ENCODE data around the gene SLC13A3.

The SLC13A3 gene

DNA sequence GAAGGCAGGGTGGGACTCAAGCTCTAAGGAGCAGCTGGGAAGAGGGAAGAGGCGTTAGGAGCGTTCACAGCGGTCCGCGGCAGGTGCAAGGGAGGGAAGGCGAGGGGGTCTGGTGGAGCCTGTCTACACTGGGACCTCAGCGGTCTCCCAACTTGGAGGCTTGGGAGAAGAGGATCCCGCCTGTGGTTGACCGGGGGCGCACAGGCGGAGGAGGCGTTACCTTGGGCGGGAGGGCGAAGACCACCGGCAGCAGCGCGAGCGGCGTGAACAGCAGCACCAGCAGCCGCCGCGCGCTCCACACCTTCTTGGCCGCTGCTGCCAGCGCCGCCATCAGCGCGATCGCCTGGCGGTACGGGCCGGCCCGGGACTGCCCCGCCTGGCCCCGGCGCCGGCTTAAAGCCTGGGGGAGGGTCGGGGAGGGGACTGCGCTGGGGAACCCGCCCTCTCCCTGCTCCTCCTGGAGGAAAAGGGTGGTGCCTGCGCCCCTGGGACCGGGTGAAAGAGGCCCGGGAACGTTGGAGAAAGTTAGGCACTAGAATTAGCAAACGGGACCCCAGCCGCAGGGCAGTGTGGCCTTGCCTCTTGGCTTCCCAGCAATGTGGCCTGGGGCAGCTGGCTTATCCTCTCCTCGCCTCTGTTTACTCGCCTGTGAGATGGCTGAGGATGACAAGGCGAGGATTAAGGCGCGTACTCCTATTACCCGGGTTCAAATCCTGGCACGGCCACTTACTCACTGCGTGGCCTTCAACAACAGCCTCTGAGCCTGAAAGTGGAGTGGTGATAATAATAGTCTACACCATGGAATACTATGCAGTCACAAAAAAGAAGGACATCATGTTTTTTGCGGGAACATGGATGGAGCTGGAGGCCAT, at the start of gene SLC13A3:
Gene SLC13A3 (minus strand): TSS at position 369 of the 872 bp plus-strand sequence. CDS start 38 bp downstream, at position 331.
- Mint-ChIP-seq H3K9me3 (no peaks in the 10 kb centered on the region), H3K4me1 (ENCODE audit: low read depth) (no peaks in the 10 kb centered on the region), H3K36me3 (ENCODE audit: low read depth) (no peaks in the 10 kb centered on the region), H3K27ac (no peak within 1 kb of the TSS), H3K27me3 (peaks cover 50% of the 10 kb centered on the region), H3K4me3 (no peak within 1 kb of the TSS)
- DNase-seq: no peak

DNA sequence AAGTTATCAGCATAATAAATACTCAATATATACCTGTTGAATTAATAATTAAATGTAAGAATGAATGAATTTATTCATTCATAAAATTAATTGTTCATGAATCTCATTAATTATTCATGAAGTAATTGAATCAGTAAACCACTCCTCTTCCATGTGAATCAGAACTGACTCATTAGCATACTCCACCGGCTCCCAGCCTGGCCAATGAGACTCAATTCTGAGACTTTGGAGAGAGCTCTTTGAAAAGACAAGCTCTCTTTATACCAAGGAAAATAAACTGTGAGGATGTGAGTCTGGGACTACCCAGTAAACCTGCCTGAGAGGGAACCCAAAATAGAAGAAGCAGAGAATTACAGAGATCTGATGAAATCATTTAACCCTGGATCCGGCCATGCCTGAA, 49.8 kb upstream of the SLC13A3 start:
- H3K27ac Mint-ChIP-seq: no peak overlapping the region
- H3K4me3 Mint-ChIP-seq: no peak overlapping the region
- H3K36me3 Mint-ChIP-seq (ENCODE audit: low read depth): no peaks in the 10 kb centered on the region
- no peak for DNase-seq
- H3K27me3 Mint-ChIP-seq: peaks cover 49% of the 10 kb centered on the region
- H3K4me1 Mint-ChIP-seq (ENCODE audit: low read depth): no peaks in the 10 kb centered on the region
- no peaks in the 10 kb centered on the region for H3K9me3 Mint-ChIP-seq

DNA sequence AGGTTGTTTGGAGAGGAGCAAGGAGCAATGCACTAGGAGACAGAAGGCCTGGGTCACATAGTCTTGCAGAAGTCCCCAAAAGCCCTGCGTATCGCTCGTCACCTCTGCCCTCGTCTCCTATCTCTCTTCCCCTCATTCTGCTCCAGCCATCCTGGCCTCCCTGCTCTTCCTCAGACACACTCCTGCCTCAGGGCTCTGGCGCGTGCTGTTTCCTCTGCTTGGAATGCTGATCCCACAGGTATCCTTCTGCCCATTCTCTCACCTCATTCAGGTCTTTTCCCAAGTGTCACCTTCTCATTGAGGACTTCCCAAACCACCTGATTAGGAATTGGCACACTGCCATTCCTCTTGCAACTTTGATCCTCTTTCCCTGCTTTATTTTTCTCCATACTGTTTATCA, 49.2 kb upstream of the SLC13A3 start:
- Mint-ChIP-seq H3K27me3 (peaks cover 45% of the 10 kb centered on the region), H3K9me3 (no peaks in the 10 kb centered on the region), H3K4me3 (no peak overlapping the region), H3K27ac (no peak overlapping the region), H3K36me3 (ENCODE audit: low read depth) (no peaks in the 10 kb centered on the region), H3K4me1 (ENCODE audit: low read depth) (peaks cover 4% of the 10 kb centered on the region)
- DNase-seq: no peak

GRCh38 chr20:46699651-46700359, 48.5 kb upstream of the SLC13A3 start:
- H3K27me3 Mint-ChIP-seq: peaks cover 40% of the 10 kb centered on the region
- H3K9me3 Mint-ChIP-seq: no peaks in the 10 kb centered on the region
- H3K27ac Mint-ChIP-seq: no peak overlapping the region
- DNase-seq: no peak
- no peaks in the 10 kb centered on the region for H3K36me3 Mint-ChIP-seq (ENCODE audit: low read depth)
- H3K4me1 Mint-ChIP-seq (ENCODE audit: low read depth): peaks cover 4% of the 10 kb centered on the region
- no peak overlapping the region for H3K4me3 Mint-ChIP-seq

GRCh38 chr20:46698788-46699187, 47.5 kb upstream of the SLC13A3 start:
- Mint-ChIP-seq H3K4me3 (no peak overlapping the region), H3K27me3 (peaks cover 36% of the 10 kb centered on the region), H3K4me1 (ENCODE audit: low read depth) (peaks cover 9% of the 10 kb centered on the region), H3K9me3 (no peaks in the 10 kb centered on the region), H3K36me3 (ENCODE audit: low read depth) (no peaks in the 10 kb centered on the region), H3K27ac (no peak overlapping the region)
- no peak for DNase-seq

GRCh38 chr20:46696791-46697279, 45.6 kb upstream of the SLC13A3 start:
- H3K4me1 Mint-ChIP-seq (ENCODE audit: low read depth): peaks cover 9% of the 10 kb centered on the region
- no peak overlapping the region for H3K27ac Mint-ChIP-seq
- H3K4me3 Mint-ChIP-seq: no peak overlapping the region
- no peaks in the 10 kb centered on the region for H3K36me3 Mint-ChIP-seq (ENCODE audit: low read depth)
- peaks cover 25% of the 10 kb centered on the region for H3K27me3 Mint-ChIP-seq
- DNase-seq: no peak
- no peaks in the 10 kb centered on the region for H3K9me3 Mint-ChIP-seq

DNA sequence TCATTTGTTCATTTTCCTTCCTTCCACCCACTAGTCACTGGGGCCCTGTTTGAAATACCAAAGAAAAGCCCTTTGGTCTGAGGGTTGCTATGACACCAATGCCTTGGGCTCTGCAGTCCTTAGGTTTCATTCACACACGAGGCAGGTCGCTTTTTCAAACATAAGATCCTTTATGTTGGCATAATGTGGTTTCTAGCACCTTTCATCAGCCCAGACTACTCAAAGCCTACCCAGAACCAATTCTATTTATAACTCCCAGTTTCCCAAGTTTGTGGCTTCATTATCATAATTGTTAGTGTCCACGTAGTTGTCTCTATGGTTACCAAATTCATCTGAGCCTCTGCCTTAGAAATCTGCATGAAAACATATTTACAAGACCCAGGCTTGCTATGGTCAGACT, 44.6 kb upstream of the SLC13A3 start:
- Mint-ChIP-seq H3K9me3 (no peaks in the 10 kb centered on the region), H3K27me3 (peaks cover 25% of the 10 kb centered on the region), H3K4me3 (no peak overlapping the region), H3K27ac (no peak overlapping the region), H3K36me3 (ENCODE audit: low read depth) (no peaks in the 10 kb centered on the region), H3K4me1 (ENCODE audit: low read depth) (peaks cover 10% of the 10 kb centered on the region)
- DNase-seq: no peak

GRCh38 chr20:46694484-46694883, 43.2 kb upstream of the SLC13A3 start:
- Mint-ChIP-seq H3K27me3 (peaks cover 13% of the 10 kb centered on the region), H3K4me1 (ENCODE audit: low read depth) (peaks cover 18% of the 10 kb centered on the region), H3K27ac (no peak overlapping the region), H3K9me3 (no peaks in the 10 kb centered on the region), H3K4me3 (no peak overlapping the region), H3K36me3 (ENCODE audit: low read depth) (no peaks in the 10 kb centered on the region)
- no peak for DNase-seq

- Mint-ChIP-seq H3K36me3 (ENCODE audit: low read depth) (peaks cover 25% of the 10 kb centered on the region), H3K9me3 (no peaks in the 10 kb centered on the region), H3K27ac (no peak overlapping the region), H3K4me1 (ENCODE audit: low read depth) (peaks cover 38% of the 10 kb centered on the region), H3K27me3 (no peaks in the 10 kb centered on the region), H3K4me3 (no peak overlapping the region)
- DNase-seq: no peak
Measured at GRCh38 chr20:46691196-46691595, 39.9 kb upstream of the SLC13A3 start.

DNA sequence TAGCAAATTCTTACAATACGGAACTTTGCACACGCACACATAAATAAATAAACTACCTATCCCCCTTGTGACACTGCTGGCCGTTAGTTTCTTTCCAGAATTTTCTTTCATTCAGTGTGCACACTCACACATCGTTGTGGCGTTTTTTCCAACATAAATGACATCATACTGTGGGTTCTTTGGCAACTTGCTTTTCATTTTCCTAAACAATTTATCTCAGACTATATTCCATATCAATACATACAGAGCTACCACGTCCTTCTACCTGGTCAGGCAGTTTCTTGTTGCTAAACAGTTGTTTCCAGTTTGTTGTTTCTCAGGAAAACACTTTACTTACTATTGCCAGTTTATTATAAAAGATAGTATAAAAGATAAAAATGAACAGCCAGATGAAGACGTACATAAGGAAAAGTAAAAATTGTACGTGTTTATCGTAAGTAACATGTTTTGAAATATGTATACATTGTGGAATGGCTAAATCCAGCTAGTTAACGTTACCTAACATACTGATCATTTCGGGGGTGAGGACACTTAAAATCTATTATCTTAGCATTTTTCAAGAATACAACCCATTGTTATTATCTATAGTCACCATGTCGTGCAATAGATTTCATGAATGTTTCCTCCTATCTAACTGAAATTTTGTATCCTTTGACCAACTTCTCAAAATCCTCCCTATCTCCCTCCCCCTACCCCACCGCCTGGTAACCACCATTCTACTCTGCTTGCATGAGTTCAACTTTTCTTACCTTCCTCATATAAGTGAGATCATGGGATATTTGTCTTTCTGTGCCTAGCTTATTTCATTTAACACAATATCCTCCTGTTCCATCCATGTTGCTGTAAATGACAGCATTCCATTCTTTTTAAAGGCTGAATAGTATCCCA, 39.2 kb upstream of the SLC13A3 start:
- H3K4me1 Mint-ChIP-seq (ENCODE audit: low read depth): peaks cover 39% of the 10 kb centered on the region
- H3K27ac Mint-ChIP-seq: no peak overlapping the region
- no peaks in the 10 kb centered on the region for H3K9me3 Mint-ChIP-seq
- peak overlapping the region; percentile 94 for H3K4me3 Mint-ChIP-seq
- H3K27me3 Mint-ChIP-seq: no peaks in the 10 kb centered on the region
- peaks cover 32% of the 10 kb centered on the region for H3K36me3 Mint-ChIP-seq (ENCODE audit: low read depth)
- DNase-seq: no peak

- Mint-ChIP-seq H3K9me3 (no peaks in the 10 kb centered on the region), H3K27me3 (no peaks in the 10 kb centered on the region), H3K4me3 (peak overlapping the region; percentile 94), H3K4me1 (ENCODE audit: low read depth) (peaks cover 45% of the 10 kb centered on the region), H3K27ac (peak overlapping the region; percentile 98), H3K36me3 (ENCODE audit: low read depth) (peaks cover 38% of the 10 kb centered on the region)
- DNase-seq: no peak
Measured at GRCh38 chr20:46689754-46690085, 38.5 kb upstream of the SLC13A3 start.

DNA sequence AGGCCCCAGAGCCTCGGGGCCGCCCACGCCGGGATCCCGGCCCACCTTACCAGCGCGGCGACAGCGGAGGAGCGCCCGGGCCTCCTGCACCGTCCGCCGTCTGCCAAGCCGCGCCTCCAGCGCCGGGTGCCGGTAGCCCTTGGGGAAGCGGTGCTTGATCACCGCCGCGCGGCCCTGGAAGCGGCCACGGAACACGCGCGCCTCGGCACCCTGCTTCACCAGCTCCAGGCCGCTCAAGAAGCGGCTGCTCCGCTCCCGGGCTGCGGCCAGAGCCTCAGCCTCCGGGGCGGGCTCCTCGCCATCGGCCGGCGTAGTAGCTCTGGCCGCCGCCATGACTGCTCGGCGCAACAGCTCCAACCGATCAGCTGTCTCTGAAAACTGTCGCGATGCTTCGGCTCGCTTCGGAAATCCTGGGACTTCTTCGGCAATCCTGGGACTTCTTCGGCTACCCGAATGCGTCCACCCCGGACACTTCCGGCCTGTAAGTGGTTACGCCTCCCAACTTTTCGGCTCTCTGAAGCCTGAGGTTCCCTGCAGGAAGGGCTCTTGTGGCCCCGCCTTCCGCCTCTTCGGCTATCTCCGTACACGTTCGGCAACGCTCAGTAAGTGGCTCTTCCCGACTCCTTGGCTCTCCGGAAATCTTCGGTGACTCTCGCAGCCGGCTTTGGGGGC, 38.0 kb upstream of the SLC13A3 start, which contains the start of gene TP53RK:
Gene TP53RK (minus strand): TSS at position 363 of the 672 bp plus-strand sequence. CDS start 30 bp downstream, at position 333.
- Mint-ChIP-seq H3K27me3 (no peaks in the 10 kb centered on the region), H3K4me3 (peak within 1 kb of the TSS; percentile 94), H3K4me1 (ENCODE audit: low read depth) (peaks cover 45% of the 10 kb centered on the region), H3K9me3 (no peaks in the 10 kb centered on the region), H3K36me3 (ENCODE audit: low read depth) (peaks cover 43% of the 10 kb centered on the region), H3K27ac (peak within 1 kb of the TSS; percentile 98)
- DNase-seq: peak; percentile 95

DNA sequence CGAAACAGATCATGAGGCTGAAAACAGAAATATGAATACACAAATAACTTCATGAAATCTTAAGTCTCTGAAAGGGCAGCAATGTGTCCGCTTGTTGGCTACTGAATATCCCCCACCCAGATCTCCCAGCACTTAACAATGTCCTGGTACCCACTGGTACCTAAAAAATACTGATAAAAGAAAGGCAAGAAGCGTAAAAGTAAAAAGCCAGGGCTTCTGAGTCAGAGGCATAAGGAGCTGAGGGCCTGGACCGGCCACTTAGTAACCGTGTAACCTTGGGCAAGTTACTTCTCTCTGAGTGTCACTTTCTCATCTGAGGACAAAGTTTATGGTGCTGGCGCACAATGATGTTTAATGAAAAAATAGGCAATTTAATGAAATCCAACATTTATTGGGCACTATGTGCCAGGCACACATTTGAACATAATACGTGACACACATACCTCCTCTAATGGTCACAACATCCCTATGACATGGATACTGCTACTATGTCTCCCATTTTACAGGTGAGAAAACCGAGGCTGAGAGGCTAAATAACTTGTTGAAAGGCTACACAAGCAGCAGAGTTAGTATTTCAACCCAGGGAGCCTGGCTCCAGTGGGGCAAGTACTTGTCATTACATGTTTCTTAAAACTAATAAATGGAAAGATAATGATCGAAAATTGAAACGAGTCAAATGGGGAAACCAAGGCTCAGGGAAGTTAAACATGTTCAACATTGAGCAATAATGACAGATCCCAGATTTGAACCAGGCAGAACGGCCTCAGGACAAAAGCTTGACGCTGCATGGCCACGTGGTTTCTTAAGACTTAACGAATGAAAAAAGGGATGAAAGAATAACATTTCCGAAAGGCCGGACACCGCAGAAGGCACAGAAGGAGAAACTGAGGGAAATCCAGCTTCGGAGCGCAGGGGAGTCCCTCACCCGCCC, 37.2 kb upstream of the SLC13A3 start:
- Mint-ChIP-seq H3K27me3 (no peaks in the 10 kb centered on the region), H3K4me1 (ENCODE audit: low read depth) (peaks cover 53% of the 10 kb centered on the region), H3K27ac (peak overlapping the region; percentile 98), H3K9me3 (no peaks in the 10 kb centered on the region), H3K4me3 (peak overlapping the region; percentile 94), H3K36me3 (ENCODE audit: low read depth) (peaks cover 51% of the 10 kb centered on the region)
- DNase-seq: no peak
